HG03095 (cell line): ENCODE data around the gene CDYL.

Source experiments
- ATAC-seq: cut with Tn5 transposase; IDR thresholded peaks from one replicate; pipeline ENCODE4 v1.9.1; 2021; ENCODE audit warnings: moderate library complexity; ENCODE audit not compliant: unreplicated experiment

CDYL gene

DNA sequence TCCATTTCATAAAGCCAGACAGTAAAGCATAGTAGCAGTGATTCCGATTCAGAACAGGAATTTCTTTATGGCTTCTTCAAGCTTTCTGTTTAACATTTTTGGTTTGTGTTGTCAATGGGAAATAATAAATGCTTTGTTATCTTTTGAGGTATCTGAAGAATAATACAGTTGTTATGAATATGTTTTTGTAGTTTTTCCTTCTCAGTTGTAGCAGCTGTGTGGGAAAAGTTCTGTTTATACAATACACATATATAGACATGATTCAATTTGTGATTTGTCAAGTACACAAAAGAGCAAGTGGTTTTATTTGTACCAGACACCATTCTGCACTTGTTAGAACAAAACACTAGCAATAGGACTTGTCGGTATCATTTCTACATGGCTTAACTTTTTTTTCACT is 96.6 kb downstream of the CDYL start:
- ATAC-seq: no peak

DNA sequence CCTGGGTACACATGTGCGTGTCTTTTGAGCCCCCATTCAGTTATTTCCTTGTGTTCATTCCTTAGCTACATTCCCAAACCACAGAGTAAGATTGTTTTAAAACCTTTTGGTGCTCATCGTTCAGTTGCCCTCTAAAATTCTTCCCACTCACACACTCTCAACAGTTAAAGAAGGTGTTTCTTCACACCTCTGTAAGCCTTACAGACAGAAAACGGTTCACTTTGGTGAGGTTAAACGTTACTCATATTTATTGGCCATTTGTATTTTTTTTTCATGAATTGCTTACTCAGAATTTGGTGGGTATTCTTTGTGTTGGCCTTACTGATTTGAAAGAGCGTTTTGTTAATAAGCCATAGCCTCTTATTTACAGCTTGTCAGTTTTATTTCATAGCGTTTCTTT is 97.7 kb downstream of the CDYL start:
- ATAC-seq: no peak

DNA sequence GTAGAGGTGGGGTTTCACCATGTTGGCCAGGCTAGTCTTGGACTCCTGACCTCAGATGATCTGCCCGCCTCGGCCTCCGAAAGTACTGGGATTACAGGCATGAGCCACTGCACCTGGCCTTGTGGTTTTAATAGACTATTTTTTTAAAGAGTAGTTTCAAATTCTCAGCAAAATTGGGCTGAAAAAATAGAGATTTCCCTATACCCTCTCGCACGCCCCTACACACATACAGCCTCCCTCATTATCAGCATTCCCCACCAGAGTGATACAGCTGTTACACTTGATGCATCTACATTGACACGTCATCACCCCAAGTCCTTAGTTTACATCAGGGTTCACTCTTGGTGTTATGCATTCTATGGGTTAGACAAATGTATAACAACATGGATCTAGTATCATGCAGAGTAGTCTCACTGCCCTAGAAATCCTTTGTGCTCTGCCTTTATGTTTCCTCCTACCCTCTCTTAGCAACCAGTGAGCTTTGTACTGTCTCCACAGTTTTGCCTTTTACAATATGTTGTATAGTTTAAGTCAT is 103.6 kb downstream of the CDYL start:
- ATAC-seq: peak; percentile 82

DNA sequence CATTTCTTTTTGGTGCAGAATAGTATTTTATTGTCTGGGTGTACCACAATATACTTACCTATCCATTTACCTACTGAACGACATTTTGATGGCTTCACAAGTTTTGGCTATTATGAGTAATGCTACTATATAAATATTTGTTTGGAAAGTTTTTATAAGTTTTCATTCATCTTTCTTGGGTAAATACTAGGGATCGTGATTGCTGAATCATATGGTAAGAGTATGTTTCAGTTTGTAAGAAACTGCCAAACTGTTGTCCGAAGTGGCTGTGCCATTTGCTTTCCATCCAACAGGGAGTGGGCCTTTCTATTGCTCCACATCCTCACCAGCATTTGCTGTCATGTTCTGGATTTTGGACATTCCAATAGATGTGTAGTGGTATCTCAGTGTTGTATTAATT is 104.2 kb downstream of the CDYL start:
- ATAC-seq: no peak

DNA sequence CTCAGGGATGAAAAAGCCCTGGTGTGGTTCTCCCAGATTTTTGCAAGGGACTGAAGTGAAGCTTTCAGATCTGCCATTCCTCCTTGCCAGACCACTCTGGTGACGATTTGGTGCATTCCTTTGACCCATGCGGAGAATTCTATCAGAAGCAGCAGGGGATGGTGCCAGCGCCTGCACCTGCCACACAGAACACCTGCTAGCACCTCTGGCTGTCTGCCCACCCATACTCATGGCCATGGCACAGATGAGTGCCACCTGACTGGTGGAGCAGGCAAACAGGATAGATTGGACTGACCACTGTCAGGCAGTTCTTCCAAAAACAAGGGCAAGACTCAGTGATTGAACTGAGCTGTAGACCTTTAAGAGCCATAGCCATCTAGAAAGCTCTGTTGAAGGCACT is 107.1 kb downstream of the CDYL start:
- no peak for ATAC-seq

DNA sequence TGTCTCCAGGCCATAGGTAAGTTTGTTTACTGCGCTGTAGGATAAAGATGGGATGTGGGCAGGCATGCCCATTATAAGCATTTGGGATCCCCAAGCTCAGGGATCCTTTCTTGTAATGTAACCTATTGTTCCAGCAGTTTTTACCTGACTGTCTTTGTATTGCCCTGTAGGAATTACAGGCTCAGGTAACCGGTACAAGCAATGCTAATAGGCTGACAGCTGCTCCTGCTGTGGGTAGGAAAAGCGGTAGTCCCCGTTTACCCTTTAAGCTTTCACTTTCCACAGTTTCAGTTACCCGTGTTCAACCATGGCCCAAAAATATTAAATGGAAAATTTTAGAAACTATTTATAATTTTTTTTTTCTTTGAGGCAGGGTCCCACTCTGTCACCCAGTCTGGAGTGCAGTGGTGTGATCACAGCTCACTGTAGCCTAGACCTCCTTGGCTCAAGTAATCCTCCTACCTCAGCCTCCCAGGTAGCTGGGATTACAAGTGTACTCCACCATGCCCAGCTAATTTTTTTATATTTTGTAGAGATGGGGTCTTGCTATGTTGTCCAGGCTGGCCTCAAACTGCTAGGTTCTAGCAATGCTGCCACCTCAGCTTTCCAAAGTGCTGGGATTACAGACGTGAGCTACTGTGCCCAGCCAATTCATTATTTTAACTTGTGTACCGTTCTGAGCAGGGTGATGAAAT is 108.6 kb downstream of the CDYL start:
- ATAC-seq: no peak

DNA sequence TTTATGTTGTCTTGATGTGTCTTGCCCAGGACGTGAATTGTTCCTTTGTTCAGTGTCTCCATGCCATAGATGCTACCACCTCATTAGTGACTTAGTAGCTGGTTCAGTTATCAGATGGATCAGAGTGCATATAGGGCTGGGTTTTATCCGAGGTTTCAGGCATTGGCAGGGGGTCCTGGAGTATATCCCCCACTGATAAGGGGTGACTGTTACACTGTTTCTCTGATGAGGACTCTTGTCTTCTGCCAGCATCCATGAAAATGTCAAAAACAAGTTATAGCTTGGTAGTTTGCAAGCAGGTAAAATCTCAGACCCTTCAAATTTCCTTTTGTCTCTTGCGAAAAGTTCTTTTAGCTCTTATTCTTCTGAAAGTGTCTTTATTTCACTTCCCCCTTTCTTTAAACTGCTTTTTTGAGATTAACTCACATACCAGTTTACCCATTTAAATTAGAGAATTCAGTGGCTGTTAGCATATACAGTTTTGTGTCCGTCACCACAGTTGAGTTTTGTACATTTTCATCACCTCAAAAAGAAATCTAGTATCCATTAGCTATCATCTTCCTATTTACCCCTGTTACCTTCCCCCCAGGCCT is 109.2 kb downstream of the CDYL start:
- ATAC-seq: no peak

DNA sequence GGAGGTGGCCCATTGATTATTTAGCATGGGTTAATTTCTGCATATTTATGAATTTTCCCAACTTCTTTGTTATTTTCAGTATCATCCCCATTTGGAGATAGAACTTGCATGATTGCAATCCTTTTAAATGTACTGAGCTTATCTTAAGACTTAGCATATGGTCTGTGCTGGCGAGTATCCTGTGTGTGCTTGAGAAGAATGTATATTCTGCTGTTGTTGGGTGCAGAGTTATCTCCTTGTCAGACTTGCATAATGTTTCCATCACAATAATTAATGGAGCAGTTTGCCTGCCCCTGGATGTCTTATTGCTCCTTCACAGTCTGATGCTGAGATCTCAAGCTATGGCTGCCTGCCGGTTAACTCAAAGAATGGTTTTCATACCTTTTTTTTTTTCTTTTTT is 112.6 kb downstream of the CDYL start:
- ATAC-seq: no peak

DNA sequence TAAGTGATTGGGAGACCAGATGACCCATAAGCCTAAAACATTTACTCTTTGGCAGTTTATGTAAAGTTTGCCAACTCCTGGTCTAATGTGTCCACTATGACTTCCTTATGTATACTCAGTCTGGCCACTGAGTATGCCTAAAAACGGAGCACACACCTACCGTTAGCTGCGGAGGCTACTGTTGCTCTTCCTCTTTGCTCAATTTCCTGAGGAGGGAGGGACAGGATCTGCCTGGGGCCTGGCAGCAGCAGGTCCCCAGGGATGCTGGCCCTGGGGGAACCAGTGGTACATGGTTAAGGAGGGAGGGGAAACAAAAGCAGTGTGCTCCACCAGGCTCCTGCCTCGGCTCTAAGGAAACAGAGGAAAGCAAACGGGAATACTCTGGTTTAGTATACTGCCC is 113.5 kb downstream of the CDYL start:
- ATAC-seq: no peak

DNA sequence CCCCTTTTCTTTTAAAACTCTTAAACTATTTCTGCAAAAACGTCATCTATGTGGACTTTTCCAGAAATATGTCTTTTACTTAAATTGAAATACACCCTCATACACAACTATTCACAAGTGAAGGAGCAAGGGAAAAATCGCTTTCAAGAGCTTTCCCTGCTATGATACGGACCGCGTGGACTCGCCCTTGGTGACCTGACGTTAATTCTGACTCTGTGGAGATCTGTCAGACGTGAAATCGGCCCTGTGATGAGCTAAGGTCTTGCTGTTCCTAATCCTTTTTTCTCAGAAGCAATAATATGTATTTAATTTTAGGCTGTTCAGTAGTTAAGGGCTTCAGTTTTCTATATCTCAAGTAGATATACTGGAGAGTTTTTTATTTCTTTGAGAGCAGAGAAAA is 114.0 kb downstream of the CDYL start:
- ATAC-seq: no peak

DNA sequence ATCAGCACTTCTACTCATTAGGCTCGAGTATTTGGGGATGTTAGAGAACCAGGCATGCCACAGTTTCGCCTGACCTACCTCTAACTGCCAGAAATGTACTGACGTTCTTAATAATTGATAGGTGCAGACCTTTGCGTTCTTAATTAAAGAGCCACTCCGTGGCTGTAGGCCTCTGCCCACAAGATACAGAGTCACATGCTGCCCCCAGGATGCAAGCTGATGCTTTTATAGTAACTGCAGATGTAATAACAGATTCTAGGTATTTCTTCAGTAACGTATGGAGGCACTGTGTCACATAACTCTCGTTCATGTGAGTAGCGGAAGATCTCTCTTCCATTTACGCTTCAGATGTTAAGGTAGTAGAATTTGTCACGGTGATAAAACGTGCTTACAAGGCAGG is 114.4 kb downstream of the CDYL start:
- no peak for ATAC-seq

DNA sequence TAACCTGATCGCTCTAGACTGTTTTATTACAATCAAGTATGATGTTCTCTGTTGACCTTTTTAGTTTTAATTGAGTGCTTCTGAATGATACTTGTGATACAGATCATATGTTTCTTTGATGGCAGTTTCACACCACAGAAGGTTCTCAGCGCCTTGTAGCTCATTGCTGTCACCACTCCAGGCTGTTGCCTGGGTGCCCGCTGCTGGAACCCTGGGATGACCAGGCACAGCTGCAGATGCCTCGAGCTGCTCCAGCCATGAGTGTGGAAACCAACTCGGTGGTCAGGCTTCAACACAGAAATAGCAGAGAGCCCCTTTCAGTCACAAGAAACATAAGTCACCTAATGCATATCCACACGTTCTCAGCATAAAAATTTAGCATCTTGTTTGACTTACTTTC is 114.9 kb downstream of the CDYL start:
- ATAC-seq: no peak

DNA sequence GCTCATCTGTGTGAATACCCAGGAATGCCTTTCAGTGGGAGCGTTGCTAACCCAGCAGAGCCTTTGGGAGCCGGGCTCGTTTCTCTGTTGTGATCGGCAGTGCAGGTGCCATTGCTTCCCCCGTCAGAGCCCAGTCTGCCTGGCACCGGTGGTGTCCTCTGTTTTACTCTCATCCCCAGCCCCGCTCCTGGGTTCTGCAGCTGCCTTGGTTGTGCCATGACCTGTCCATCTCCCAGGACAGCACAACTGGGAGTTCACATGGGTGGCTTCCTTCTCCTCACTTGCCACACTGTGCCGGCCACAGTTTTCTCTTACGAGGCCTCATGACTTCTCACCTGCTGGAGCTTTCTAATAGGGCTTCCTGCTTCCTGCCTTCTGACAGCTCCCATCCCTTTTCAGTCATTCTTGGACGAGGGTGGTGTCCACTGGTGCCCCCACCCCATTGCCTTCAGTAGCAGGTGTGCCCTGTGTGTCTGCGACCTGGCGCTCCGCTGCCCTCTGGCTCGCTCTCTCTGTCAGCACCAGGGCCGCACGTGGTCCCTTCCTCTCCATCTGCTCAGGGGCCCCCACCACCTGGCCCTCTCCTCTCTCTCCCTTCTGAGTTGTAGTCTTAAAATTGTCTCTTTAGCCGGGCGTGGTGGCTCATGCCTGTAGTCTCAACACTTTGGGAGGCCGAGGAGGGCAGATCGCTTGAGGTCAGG is 116.7 kb downstream of the CDYL start:
- ATAC-seq: no peak

DNA sequence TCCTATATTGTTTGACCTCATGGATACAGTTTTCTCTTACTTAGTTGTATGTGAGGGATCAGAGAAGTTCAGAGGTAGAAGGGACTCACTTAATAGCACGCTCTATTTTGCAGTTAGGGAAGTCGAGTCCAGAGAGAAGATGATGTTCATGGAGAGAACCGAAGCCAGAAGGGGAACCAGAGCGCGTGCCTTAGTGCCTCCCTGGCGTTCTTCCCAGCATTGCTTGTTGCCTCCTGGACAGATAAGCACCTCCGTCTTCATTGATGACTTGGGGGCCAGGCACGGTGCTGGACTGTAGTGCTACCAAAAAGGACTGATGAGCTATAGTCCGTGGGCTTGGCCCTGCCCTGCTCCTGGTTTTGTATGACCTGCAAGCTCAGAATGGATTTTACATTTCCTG is 117.8 kb downstream of the CDYL start:
- ATAC-seq: no peak

DNA sequence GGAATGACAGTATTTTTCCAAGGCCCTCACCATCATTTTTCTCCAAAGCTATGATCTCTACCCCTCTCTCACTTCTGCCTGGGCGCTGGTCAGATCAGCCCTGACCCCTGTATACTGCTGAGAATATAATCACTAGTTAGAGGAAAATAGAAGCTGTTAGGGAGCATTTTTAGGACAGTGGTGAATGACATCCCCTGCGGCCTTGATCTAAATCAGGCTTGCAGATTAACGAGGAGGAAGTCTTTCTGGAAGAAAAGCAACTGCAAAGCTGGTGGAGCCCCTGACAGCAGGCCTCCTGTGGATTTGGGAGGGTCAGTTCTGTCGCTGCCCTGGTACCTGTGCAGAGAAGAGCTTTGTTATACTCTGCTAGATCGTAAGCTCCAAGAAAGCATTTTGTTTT is 119.8 kb downstream of the CDYL start:
- no peak for ATAC-seq

DNA sequence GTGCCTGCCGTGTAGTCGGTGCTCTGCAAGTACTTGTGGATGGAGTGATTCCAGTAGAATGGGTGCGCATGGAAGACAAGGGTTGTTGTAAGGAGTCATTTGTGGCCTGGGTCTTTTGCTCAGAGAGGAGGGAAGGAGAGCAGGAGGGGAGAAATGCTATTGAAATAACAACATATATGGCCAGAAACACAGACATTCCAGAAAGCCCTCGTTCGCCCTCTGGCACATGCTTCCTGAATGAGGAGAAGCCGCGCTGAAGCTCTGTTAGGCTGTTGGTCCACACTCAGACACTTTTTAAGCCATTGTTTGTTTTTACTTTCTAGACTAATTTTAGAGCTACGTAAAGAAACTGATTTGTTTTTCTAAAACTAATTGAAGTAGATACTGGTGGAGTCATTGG is 120.2 kb downstream of the CDYL start:
- ATAC-seq: no peak

DNA sequence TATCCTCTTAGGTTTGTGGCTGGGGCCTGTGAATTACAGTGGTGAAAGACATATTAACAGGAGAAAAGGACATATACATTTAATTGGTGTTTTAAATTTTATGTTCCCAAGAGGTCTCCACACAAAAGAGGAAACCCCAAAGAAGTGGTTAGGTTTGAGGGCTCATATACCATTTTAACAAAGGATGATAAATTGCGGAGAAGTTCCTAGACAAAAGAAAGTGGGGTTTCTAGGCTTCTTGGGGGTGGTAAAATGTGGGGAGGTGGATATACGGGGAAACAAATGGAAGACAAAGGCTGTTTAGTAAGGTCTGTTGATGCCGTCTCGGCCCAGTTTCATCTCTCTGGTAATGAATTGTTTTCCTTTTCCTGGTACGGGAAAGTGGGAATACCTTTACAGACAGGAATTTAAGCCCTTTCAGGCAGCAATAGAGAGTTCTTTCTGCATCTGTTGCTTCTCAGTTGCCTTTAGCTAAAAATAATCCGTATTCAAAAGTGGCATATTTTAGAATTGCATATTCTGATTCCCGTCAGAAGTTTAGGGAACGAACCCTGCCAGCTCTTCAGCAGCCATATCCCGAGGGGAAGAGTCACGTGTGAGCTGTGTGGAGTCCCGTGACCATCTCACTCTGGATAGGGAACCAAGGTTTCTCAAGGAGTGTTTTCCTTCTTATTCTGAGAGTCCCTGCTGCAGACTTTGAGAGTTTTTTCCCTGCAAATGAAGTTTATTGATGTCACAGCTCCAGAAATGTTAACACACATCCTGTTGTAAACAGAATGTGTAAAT is 123.2 kb downstream of the CDYL start:
- ATAC-seq: no peak

DNA sequence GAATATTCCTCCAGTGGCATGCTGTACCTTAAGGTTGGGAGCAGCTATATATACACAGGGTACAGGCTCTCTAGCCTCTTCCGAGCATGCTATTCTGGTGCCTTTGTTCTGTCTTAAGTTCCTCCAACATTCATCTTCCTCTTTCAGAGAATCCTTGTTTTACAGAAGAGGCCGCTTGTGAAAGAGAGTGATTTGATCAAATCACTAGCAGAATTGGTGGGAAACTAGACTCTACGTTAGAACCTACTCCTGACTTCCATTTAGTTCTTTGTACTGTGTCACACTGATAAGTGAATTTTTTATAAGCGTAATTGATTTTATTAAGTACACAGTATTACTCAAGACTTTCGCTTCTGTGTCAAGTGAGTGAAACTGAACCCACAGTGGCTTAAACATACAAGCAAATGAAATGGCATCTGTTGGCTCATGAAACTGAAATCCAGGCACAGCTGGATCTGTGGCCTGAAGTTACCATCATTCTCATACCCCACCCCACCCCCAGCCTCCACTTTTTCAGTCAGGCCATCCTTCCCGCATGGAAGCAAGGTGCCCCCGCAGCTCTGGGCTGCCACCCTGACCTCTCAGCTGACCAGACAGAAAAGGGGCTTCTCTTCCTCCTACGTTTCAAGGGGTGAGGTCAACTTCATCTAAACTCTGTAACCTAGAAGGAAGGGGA is 125.3 kb downstream of the CDYL start:
- peak; percentile 73 for ATAC-seq

DNA sequence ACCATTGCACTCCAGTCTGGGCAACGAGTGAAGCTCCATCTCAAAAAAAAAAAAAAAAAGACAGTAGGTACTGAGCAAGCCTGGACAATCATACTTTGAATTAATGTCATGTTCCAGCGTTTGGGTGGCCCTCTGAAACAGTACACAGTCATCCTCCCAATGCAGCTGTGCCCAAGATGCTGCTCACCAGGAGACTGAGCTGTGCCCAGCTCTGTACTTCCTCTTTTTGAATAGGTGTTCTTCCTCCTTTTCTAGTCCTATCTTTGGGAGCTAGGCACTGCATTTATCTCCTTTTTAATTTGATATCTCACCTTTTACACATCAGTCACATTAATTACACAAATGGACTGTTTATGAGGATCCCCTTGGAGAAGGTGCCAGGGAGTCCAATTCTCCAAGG is 126.2 kb downstream of the CDYL start:
- ATAC-seq: no peak

DNA sequence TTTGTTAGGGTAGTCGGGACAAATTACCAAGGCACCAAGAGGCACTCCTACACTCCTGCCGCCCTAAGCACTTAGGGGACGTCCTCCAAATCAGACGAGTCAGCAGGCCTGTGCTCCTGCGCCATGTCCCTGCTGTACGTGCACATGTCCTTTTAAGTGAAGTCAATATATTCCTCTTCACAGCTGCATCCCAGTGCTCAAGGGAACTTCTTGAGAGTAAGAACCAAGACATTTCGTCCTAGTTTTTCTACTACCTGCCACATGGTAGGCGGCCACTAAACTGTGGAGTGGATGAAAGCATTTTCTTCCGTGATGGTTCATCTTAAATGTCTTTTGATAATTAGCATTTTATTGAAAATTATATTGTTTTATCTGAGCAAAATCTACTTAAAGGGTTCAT is 126.9 kb downstream of the CDYL start:
- no peak for ATAC-seq
